HepG2 (cell line): ENCODE data around the gene CRISPLD2. TPM values are rescaled to one million over a fixed set of nuclear protein-coding genes. Genes with fewer than 3 reads are reported as not detected.
A peak's percentile ranks its signal among the peaks of the same experiment; 100 is the strongest.

Source experiments
- BORCS8-MEF2B ChIP-seq: sonication (generic); formaldehyde crosslinking; IDR thresholded peaks from 2 replicates; pipeline ENCODE4 v1.8.0; 2022; ENCODE audit warnings: mild to moderate bottlenecking, missing genetic modification reagents
- HIVEP1 ChIP-seq: sonication (generic); formaldehyde crosslinking; IDR thresholded peaks from 2 replicates; pipeline ENCODE4 v1.4.0; 2020; ENCODE audit warnings: mild to moderate bottlenecking, missing genetic modification reagents
- ISL2 ChIP-seq: sonication (generic); formaldehyde crosslinking; IDR thresholded peaks from 2 replicates; pipeline ENCODE4 v1.5.0; 2020; ENCODE audit warnings: missing genetic modification reagents
- KLF12 ChIP-seq: sonication (generic); formaldehyde crosslinking; IDR thresholded peaks from 2 replicates; pipeline ENCODE4 v1.4.0; 2020; ENCODE audit warnings: missing genetic modification reagents, borderline replicate concordance
- SCMH1 ChIP-seq: sonication (generic); formaldehyde crosslinking; IDR thresholded peaks from 2 replicates; pipeline ENCODE4 v1.9.0; 2021; ENCODE audit warnings: missing genetic modification reagents, mild to moderate bottlenecking, borderline replicate concordance
- ZBTB42 ChIP-seq: sonication (generic); formaldehyde crosslinking; IDR thresholded peaks from 2 replicates; pipeline ENCODE4 v1.5.0; 2020; ENCODE audit warnings: mild to moderate bottlenecking, missing genetic modification reagents
- ZKSCAN1 ChIP-seq: fragments of 150-350 bp; IDR thresholded peaks from 2 replicates; pipeline ENCODE4 v1.6.1; 2014; ENCODE audit warnings: low read length
- ZNF331 ChIP-seq: sonication (generic); formaldehyde crosslinking; IDR thresholded peaks from 2 replicates; pipeline ENCODE4 v1.4.0; 2020; ENCODE audit warnings: missing genetic modification reagents
- ZNF441 ChIP-seq: sonication (generic); formaldehyde crosslinking; IDR thresholded peaks from 2 replicates; pipeline ENCODE4 v1.7.0; 2021; ENCODE audit warnings: missing genetic modification reagents, borderline replicate concordance
- ZNF614 ChIP-seq: IDR thresholded peaks from 2 replicates; pipeline ENCODE4 v1.6.1; 2018; ENCODE audit warnings: missing biosample characterization, missing genetic modification reagents, inconsistent platforms, borderline replicate concordance
- polyA plus RNA-seq, 8 experiments: library from polyadenylated mRNA; depleted of rRNA in 3 of 8; stranded (reverse) in 7 of 8; unstranded in 1 of 8; fragments of >200 nt; fragmentation: Illumina TruSeq in 4 of 8; extraction: Trizol in 4 of 8; gene quantifications; 2 replicates each; pipeline versions ENCODE4 v1.2.1 to v1.2.3, GENCODE V29; 2011 to 2016; ENCODE audit warnings: low read depth in 4 of 8, missing spikeins in 1 of 8, mixed read lengths in 1 of 8; ENCODE audit not compliant: insufficient read depth in 1 of 8
- total RNA-seq, 5 experiments: library from RNA; depleted of rRNA; stranded (reverse); fragments of >200 nt; fragmentation: Illumina TruSeq; extraction: Trizol; gene quantifications; 2 replicates each; pipeline ENCODE4 v1.2.3, GENCODE V29; 2016; ENCODE audit warnings: low read depth in 1 of 5
- TF ChIP-seq, protein P1 (sequence below): sonication (generic); formaldehyde crosslinking; IDR thresholded peaks from 2 replicates; pipeline ENCODE4 v1.8.0; 2023; ENCODE audit warnings: mild to moderate bottlenecking, missing genetic modification reagents
- TF ChIP-seq, protein P2 (sequence below): IDR thresholded peaks from 2 replicates; pipeline ENCODE4 v1.6.1; 2018; ENCODE audit warnings: missing genetic modification reagents, mild to moderate bottlenecking, missing compliant biosample characterization
- TF ChIP-seq, protein P3 (sequence below): sonication (generic); formaldehyde crosslinking; IDR thresholded peaks from 2 replicates; pipeline ENCODE4 v1.4.0; 2020; ENCODE audit warnings: missing genetic modification reagents
- TF ChIP-seq, protein P4 (sequence below), 2 experiments: sonication (generic) in 1 of 2; formaldehyde crosslinking in 1 of 2; IDR thresholded peaks; 2 replicates each; pipeline versions ENCODE4 v1.5.1 to v1.6.1; 2011 to 2020; ENCODE audit warnings: borderline replicate concordance in 1 of 2, low read depth in 1 of 2, low read length in 1 of 2, mild to moderate bottlenecking in 1 of 2, missing genetic modification reagents in 1 of 2, moderate library complexity in 1 of 2
- TF ChIP-seq, protein P5 (sequence below): sonication (generic); formaldehyde crosslinking; IDR thresholded peaks from 2 replicates; pipeline ENCODE4 v1.5.1; 2020; ENCODE audit warnings: mild to moderate bottlenecking, missing genetic modification reagents, borderline replicate concordance
- TF ChIP-seq, protein P6 (sequence below): IDR thresholded peaks from 2 replicates; pipeline ENCODE4 v1.6.1; 2016; ENCODE audit warnings: low read depth, borderline replicate concordance

CRISPLD2 gene
- total and polyA plus RNA-seq, 2 of the 13 experiments (the other 11 are each of a cell fraction or from before 2014, with no cell fraction given), result 0.04 to 0.31 TPM

DNA sequence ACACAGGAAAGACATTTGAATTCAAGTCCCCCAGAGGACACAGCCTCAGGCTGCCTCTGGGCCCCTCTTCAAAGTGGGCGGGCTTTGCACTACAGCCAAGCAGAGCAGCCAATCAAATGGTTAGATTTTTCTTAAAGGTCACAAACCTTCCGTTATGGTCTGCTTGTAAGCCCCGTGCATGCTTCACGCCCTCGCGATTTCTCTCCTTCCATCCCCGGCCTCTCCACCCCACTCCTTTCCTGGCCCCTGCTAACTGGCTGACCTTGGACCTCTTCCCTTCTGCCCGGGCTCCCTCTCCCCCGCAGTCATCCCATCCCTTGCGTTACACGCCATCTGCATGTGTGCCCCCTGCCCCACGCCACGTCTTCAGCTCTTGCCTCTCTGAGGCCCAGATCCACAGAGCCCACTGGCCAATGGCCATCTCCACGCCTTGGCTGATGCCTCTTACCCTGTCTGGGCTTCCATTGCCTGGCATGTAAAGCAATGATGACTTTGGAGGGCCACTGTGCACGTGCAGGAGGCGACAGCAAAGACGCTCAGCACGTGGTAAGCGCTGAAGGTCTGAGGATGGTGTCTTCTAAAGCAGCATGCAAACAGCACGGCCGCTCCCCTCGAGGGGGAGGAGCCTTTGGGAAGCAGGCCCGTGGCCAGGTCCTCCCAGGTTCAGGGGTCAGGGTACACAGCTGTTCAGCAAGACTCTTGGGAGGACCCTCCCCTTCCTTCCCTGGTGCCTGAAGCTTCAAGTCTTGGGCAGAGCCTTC, 104.7 kb downstream of the CRISPLD2 start (continued):
- TF ChIP-seq, protein P1, sequence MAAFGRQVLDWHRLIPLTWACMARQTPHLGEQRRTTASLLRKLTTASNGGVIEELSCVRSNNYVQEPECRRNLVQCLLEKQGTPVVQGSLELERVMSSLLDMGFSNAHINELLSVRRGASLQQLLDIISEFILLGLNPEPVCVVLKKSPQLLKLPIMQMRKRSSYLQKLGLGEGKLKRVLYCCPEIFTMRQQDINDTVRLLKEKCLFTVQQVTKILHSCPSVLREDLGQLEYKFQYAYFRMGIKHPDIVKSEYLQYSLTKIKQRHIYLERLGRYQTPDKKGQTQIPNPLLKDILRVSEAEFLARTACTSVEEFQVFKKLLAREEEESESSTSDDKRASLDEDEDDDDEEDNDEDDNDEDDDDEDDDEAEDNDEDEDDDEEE (CRISPR knock-in tag), result peak; percentile 24; the same call in 1 of the 2 replicates
- no peak for TF ChIP-seq ISL2 (CRISPR knock-in tag)
- TF ChIP-seq, protein P2, sequence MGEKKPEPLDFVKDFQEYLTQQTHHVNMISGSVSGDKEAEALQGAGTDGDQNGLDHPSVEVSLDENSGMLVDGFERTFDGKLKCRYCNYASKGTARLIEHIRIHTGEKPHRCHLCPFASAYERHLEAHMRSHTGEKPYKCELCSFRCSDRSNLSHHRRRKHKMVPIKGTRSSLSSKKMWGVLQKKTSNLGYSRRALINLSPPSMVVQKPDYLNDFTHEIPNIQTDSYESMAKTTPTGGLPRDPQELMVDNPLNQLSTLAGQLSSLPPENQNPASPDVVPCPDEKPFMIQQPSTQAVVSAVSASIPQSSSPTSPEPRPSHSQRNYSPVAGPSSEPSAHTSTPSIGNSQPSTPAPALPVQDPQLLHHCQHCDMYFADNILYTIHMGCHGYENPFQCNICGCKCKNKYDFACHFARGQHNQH (CRISPR knock-in tag), result no peak
- no peak for TF ChIP-seq ZNF614
- TF ChIP-seq ZNF441 (CRISPR knock-in tag), result 0 out of 2 replicates have a peak, but pooled peaks have one; percentile 38
- TF ChIP-seq ZKSCAN1, result no peak
- TF ChIP-seq ZNF331 (CRISPR knock-in tag), result no peak
- TF ChIP-seq, protein P3, sequence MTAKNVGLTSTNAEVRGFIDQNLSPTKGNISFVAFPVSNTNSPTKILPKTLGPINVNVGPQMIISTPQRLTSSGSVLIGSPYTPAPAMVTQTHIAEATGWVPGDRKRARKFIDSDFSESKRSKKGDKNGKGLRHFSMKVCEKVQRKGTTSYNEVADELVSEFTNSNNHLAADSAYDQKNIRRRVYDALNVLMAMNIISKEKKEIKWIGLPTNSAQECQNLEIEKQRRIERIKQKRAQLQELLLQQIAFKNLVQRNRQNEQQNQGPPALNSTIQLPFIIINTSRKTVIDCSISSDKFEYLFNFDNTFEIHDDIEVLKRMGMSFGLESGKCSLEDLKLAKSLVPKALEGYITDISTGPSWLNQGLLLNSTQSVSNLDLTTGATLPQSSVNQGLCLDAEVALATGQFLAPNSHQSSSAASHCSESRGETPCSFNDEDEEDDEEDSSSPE (CRISPR knock-in tag), result peak; percentile 64; the same call in 1 of the 2 replicates
- TF ChIP-seq, protein P4, sequence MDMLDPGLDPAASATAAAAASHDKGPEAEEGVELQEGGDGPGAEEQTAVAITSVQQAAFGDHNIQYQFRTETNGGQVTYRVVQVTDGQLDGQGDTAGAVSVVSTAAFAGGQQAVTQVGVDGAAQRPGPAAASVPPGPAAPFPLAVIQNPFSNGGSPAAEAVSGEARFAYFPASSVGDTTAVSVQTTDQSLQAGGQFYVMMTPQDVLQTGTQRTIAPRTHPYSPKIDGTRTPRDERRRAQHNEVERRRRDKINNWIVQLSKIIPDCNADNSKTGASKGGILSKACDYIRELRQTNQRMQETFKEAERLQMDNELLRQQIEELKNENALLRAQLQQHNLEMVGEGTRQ (IDR thresholded peaks at IDR 0.05; ENCODE audit: low read depth, low read length), result no peak
- TF ChIP-seq, protein P4 (CRISPR knock-in tag; IDR thresholded peaks at IDR 0.05; ENCODE audit: borderline replicate concordance), result no peak
- peak; percentile 66; the same call in 1 of the 2 replicates for TF ChIP-seq HIVEP1
- no peak for TF ChIP-seq ZBTB42 (CRISPR knock-in tag)
- TF ChIP-seq, protein P5, sequence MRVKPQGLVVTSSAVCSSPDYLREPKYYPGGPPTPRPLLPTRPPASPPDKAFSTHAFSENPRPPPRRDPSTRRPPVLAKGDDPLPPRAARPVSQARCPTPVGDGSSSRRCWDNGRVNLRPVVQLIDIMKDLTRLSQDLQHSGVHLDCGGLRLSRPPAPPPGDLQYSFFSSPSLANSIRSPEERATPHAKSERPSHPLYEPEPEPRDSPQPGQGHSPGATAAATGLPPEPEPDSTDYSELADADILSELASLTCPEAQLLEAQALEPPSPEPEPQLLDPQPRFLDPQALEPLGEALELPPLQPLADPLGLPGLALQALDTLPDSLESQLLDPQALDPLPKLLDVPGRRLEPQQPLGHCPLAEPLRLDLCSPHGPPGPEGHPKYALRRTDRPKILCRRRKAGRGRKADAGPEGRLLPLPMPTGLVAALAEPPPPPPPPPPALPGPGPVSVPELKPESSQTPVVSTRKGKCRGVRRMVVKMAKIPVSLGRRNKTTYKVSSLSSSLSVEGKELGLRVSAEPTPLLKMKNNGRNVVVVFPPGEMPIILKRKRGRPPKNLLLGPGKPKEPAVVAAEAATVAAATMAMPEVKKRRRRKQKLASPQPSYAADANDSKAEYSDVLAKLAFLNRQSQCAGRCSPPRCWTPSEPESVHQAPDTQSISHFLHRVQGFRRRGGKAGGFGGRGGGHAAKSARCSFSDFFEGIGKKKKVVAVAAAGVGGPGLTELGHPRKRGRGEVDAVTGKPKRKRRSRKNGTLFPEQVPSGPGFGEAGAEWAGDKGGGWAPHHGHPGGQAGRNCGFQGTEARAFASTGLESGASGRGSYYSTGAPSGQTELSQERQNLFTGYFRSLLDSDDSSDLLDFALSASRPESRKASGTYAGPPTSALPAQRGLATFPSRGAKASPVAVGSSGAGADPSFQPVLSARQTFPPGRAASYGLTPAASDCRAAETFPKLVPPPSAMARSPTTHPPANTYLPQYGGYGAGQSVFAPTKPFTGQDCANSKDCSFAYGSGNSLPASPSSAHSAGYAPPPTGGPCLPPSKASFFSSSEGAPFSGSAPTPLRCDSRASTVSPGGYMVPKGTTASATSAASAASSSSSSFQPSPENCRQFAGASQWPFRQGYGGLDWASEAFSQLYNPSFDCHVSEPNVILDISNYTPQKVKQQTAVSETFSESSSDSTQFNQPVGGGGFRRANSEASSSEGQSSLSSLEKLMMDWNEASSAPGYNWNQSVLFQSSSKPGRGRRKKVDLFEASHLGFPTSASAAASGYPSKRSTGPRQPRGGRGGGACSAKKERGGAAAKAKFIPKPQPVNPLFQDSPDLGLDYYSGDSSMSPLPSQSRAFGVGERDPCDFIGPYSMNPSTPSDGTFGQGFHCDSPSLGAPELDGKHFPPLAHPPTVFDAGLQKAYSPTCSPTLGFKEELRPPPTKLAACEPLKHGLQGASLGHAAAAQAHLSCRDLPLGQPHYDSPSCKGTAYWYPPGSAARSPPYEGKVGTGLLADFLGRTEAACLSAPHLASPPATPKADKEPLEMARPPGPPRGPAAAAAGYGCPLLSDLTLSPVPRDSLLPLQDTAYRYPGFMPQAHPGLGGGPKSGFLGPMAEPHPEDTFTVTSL (CRISPR knock-in tag), result no peak
- peak; percentile 39; the same call in 1 of the 2 replicates for TF ChIP-seq BORCS8-MEF2B
- TF ChIP-seq SCMH1 (CRISPR knock-in tag), result no peak
- no peak for TF ChIP-seq KLF12 (CRISPR knock-in tag)
- TF ChIP-seq, protein P6, sequence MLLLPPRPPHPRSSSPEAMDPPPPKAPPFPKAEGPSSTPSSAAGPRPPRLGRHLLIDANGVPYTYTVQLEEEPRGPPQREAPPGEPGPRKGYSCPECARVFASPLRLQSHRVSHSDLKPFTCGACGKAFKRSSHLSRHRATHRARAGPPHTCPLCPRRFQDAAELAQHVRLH (CRISPR knock-in tag), result no peak
